Caco-2 (cell line): ENCODE results near the gene SLC37A1. TPM values are rescaled to one million over a fixed set of nuclear protein-coding genes. Genes with fewer than 3 reads are reported as not detected.
A peak's percentile ranks its signal among the peaks of the same experiment; 100 is the strongest.

Experiments
- BruUV-seq: library from RNA; stranded (reverse); fragments of 400-500 nt; replicated peaks from 2 replicates; lab custom pipeline; 2021; lab: Mats Ljungman, UMichigan
- CTCF ChIA-PET: fragments of 300-600 bp; sonication (Branson Sonifier 250); formaldehyde crosslinking; loops from one replicate; lab custom pipeline; 2022; ENCODE audit warnings: antibody characterized with exemption; lab: Charles Lee
- POLR2A ChIA-PET: fragments of 300-600 bp; sonication (Branson Sonifier 250); formaldehyde crosslinking; loops from one replicate; lab custom pipeline; 2022; ENCODE audit warnings: antibody characterized with exemption; lab: Charles Lee
- DNase-seq, 2 experiments: peaks; one replicate each; pipeline versions ENCODE4 v3.0.0 to v3.0.0-alpha.2; 2020 to 2022
- H3K27me3 ChIP-seq: replicated peaks from 2 replicates; pipeline ENCODE4 v1.6.0; 2011; ENCODE audit warnings: low read length; ENCODE audit not compliant: control insufficient read depth, insufficient read depth
- H3K36me3 ChIP-seq: 2 replicates; pipeline ENCODE4 v1.5.1; 2011; ENCODE audit warnings: low read length; ENCODE audit not compliant: control insufficient read depth, insufficient read depth
- H3K4me1 ChIP-seq: fragments of 250-450 bp; sonication (Bioruptor Pico); 2 replicates; pipeline ENCODE4 v1.5.1; 2020; ENCODE audit warnings: mild to moderate bottlenecking
- H3K4me3 ChIP-seq: 2 replicates; pipeline ENCODE4 v1.5.1; 2011; ENCODE audit warnings: low read depth, mild to moderate bottlenecking, control low read depth, low read length
- H3K9me3 ChIP-seq: fragments of 250-450 bp; sonication (Bioruptor Pico); 2 replicates; pipeline ENCODE4 v1.5.1; 2020; ENCODE audit warnings: mild to moderate bottlenecking, moderate library complexity
- H3K27ac Mint-ChIP-seq: one replicate; pipeline ENCODE4 v1.8.0; 2022; ENCODE audit warnings: mixed read lengths; ENCODE audit not compliant: unreplicated experiment
- H3K27me3 Mint-ChIP-seq: one replicate; pipeline ENCODE4 v1.8.0; 2022; ENCODE audit warnings: mixed read lengths; ENCODE audit not compliant: insufficient read depth, unreplicated experiment
- H3K36me3 Mint-ChIP-seq: one replicate; pipeline ENCODE4 v1.8.0; 2022; ENCODE audit warnings: mild to moderate bottlenecking, mixed read lengths; ENCODE audit not compliant: insufficient read depth, unreplicated experiment
- H3K4me1 Mint-ChIP-seq: one replicate; pipeline ENCODE4 v1.8.0; 2022; ENCODE audit warnings: low read depth, mixed read lengths; ENCODE audit not compliant: unreplicated experiment
- H3K4me3 Mint-ChIP-seq: one replicate; pipeline ENCODE4 v1.8.0; 2022; ENCODE audit warnings: mild to moderate bottlenecking, moderate library complexity, mixed read lengths; ENCODE audit not compliant: unreplicated experiment
- H3K9me3 Mint-ChIP-seq: one replicate; pipeline ENCODE4 v1.8.0; 2022; ENCODE audit warnings: mixed read lengths; ENCODE audit not compliant: unreplicated experiment
- intact Hi-C: fragments of 100-400 bp; cut with micrococcal nuclease; formaldehyde crosslinking; loops from one replicate; pipeline ENCODE4 v1.10.0; 2022; ENCODE audit not compliant: unreplicated experiment
- total RNA-seq: library from RNA; stranded (reverse); gene quantifications from 2 replicates; pipeline ENCODE4 v1.2.3, GENCODE V29; 2022
- TF ChIP-seq, protein P1 (sequence below), 2 experiments: fragments of 200-600 bp in 1 of 2; IDR thresholded peaks; 1 replicate in 1 of 2; 2 replicates in 1 of 2; pipeline versions ENCODE4 v1.5.1 to v1.8.0; 2011 to 2022; ENCODE audit warnings: antibody characterized with exemption in 1 of 2, control low read depth in 1 of 2, inconsistent platforms in 1 of 2, low read depth in 1 of 2, low read length in 1 of 2, mild to moderate bottlenecking in 1 of 2, moderate library complexity in 1 of 2; ENCODE audit not compliant: insufficient read depth in 1 of 2, severe bottlenecking in 1 of 2, unreplicated experiment in 1 of 2

SLC37A1 gene
- total RNA-seq, 1 experiment from 2014 or later: 9.8 TPM

GRCh38 chr21:42523941-42524340 lies 10.3 kb downstream of the SLC37A1 start:
- POLR2A ChIA-PET: no interaction called here
- TF ChIP-seq, protein P1, sequence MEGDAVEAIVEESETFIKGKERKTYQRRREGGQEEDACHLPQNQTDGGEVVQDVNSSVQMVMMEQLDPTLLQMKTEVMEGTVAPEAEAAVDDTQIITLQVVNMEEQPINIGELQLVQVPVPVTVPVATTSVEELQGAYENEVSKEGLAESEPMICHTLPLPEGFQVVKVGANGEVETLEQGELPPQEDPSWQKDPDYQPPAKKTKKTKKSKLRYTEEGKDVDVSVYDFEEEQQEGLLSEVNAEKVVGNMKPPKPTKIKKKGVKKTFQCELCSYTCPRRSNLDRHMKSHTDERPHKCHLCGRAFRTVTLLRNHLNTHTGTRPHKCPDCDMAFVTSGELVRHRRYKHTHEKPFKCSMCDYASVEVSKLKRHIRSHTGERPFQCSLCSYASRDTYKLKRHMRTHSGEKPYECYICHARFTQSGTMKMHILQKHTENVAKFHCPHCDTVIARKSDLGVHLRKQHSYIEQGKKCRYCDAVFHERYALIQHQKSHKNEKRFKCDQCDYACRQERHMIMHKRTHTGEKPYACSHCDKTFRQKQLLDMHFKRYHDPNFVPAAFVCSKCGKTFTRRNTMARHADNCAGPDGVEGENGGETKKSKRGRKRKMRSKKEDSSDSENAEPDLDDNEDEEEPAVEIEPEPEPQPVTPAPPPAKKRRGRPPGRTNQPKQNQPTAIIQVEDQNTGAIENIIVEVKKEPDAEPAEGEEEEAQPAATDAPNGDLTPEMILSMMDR (IDR thresholded peaks at IDR 0.05; ENCODE audit: insufficient read depth in 1 of 2, low read depth in 1 of 2, low read length in 1 of 2, severe bottlenecking in 1 of 2, unreplicated experiment in 1 of 2): no peak
- H3K36me3 Mint-ChIP-seq: peaks cover 5% of the 10 kb centered on the region
- no peaks in the 10 kb centered on the region for H3K27me3 Mint-ChIP-seq
- Histone ChIP-seq H3K4me1 (no peaks in the 10 kb centered on the region), H3K9me3 (no peaks in the 10 kb centered on the region), H3K27me3 (no peaks in the 10 kb centered on the region), H3K4me3 (no peak overlapping the region), H3K36me3 (no peaks in the 10 kb centered on the region; the same call in 1 of the 2 replicates)
- no peak overlapping the region for H3K4me3 Mint-ChIP-seq
- CTCF ChIA-PET: no interaction called here
- peaks cover 6% of the 10 kb centered on the region for H3K4me1 Mint-ChIP-seq
- DNase-seq: no peak
- H3K9me3 Mint-ChIP-seq: no peaks in the 10 kb centered on the region
- intact Hi-C loops: no loop called here
- BruUV-seq: no TSS peak
- H3K27ac Mint-ChIP-seq: no peak overlapping the region

GRCh38 chr21:42524341-42525028 lies 10.8 kb downstream of the SLC37A1 start:
- H3K36me3 ChIP-seq: no peaks in the 10 kb centered on the region; the same call in 1 of the 2 replicates
- Mint-ChIP-seq H3K4me3 (no peak overlapping the region), H3K4me1 (peaks cover 6% of the 10 kb centered on the region), H3K27ac (peak overlapping the region; percentile 46), H3K36me3 (peaks cover 5% of the 10 kb centered on the region), H3K9me3 (no peaks in the 10 kb centered on the region), H3K27me3 (no peaks in the 10 kb centered on the region)
- H3K27me3 ChIP-seq: no peaks in the 10 kb centered on the region
- BruUV-seq: no TSS peak
- no peak for DNase-seq
- H3K4me1 ChIP-seq: no peaks in the 10 kb centered on the region
- H3K9me3 ChIP-seq: no peaks in the 10 kb centered on the region
- ChIA-PET CTCF (no interaction called here), POLR2A (no interaction called here)
- no peak overlapping the region for H3K4me3 ChIP-seq
- intact Hi-C loops: no loop called here
- TF ChIP-seq, protein P1 (IDR thresholded peaks at IDR 0.05; ENCODE audit: insufficient read depth in 1 of 2, low read depth in 1 of 2, low read length in 1 of 2, severe bottlenecking in 1 of 2, unreplicated experiment in 1 of 2): no peak

DNA sequence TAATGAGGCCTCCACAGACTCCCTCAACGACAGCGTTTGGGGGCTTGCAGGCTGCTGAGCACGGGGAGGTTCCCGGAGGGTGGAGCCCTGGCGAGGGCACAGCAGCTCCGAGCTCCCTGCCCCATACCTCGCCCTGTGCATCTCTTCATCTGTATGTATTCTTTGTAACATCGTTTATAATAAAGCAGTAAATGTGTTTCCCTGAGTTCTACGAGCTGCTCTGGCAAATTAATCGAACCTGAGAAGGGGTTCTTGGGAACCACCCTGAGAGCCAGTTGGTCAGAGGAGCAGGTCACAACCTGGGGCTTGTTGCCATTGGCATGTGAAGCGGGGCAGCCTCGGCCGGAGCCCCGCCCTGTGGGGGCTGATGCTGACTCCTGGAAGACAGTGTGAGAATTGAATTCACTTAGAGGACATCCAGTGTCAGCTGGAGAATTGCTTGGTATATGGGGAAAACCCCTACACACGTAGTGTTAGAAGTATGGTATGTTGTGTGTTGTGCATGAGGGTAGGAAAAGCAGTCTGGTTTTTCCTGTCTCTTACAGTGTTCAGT lies 11.5 kb downstream of the SLC37A1 start:
- H3K27me3 Mint-ChIP-seq: no peaks in the 10 kb centered on the region
- no peaks in the 10 kb centered on the region for H3K9me3 ChIP-seq
- TF ChIP-seq, protein P1 (IDR thresholded peaks at IDR 0.05; ENCODE audit: insufficient read depth in 1 of 2, low read depth in 1 of 2, low read length in 1 of 2, severe bottlenecking in 1 of 2, unreplicated experiment in 1 of 2): no peak
- H3K36me3 ChIP-seq: no peaks in the 10 kb centered on the region; the same call in 1 of the 2 replicates
- no peak overlapping the region for H3K4me3 ChIP-seq
- peaks cover 5% of the 10 kb centered on the region for H3K36me3 Mint-ChIP-seq
- intact Hi-C loops: no loop called here
- H3K4me1 Mint-ChIP-seq: peaks cover 6% of the 10 kb centered on the region
- DNase-seq: no peak
- ChIA-PET POLR2A (no interaction called here), CTCF (no interaction called here)
- H3K27me3 ChIP-seq: no peaks in the 10 kb centered on the region
- H3K9me3 Mint-ChIP-seq: no peaks in the 10 kb centered on the region
- BruUV-seq: no TSS peak
- no peaks in the 10 kb centered on the region for H3K4me1 ChIP-seq
- no peak overlapping the region for H3K4me3 Mint-ChIP-seq
- peak overlapping the region; percentile 46 for H3K27ac Mint-ChIP-seq
